Midbrain (tissue), 1 donor: Measurements from ENCODE around the gene MAP2K3.
"Not testable (repeated sequence)": the region's sequence is repeated elsewhere in the genome, so short reads cannot be mapped to it uniquely, and the experiment has no call there.

Experiments used
- DNase-seq: peaks from one replicate; lab custom pipeline; 2025; lab: John Stamatoyannopoulos, UW

MAP2K3 gene

GRCh38 chr17:21310061-21310765 lies 25.7 kb downstream of the MAP2K3 start:
- not testable (repeated sequence) for DNase-seq

DNA sequence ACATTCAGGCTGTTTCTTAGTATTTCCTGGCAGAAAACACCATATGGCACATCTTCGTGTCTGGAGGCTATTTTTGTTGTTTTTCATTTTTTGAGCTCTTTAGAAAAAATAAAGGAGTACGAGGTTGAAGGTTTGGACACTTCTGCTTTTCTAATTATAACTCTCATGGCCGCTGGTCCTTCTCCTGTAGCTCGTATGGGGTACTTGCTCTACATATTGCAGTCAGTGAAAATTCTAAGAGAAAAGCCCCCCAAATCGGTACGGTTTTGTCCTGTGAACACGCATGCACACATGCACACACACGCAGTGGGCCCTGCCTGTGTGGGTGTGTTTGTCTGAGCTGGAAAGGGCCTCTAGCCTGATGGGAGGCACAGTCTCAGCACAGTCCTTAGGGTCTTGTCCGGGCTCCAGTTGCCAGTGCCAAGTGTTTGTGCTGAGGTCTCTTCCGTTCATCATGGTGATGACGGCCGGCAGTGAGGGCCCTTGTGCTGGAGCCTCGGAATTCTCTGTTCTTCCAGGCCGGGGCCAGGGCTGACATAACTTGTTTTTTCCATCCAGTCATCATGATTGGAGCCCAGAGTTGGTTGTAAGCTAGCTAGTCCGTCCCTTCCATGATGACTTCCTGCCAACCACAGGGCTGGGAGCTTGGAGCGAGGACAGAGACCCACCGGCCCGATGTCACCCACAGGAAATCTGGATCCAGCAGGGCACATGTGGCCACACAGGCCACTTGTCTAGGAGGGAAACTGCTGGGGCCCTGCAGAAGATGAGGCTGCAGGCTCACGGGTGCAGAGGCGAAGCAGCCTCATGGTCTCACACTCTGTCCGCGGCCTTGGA lies 26.5 kb downstream of the MAP2K3 start:
- not testable (repeated sequence) for DNase-seq

DNA sequence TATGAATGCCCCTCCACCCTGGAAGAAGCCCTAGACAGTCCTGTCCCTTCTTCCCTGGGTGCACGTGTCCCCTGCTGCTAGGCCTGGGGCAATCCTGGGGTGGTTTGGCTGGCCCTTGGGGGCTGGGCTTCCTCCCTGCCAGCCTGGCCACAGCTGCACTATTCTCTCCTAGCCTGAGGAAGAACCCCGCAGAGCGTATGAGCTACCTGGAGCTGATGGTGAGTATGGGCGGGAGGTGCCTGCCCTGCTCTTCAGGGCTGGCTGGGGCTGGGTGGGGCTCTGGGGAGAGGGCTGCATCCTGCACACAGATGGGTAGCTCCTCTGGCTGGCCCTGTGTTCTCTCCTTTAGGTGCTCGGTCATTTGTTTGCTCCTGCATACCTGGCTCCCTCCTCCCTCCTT lies 28.8 kb downstream of the MAP2K3 start:
- DNase-seq = no peak

DNA sequence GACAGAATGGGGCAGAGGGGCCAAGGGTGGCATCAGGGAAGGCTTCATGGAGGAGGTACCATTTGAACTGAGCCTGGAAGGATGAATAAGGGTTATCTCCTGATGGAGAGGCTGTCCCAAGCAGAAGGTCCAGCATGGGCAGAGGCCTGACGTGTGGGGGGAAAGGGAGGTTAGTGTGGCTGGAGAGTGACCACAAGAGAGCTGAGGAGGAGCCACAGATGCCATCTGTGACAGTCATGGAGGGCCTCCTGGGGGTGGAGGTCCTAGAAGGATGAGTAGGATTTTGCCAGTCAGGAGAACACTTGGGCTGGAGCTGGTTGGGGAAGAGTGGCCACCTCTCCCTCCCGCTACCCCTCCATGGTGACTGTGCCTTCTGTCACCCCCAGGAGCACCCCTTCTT lies 29.2 kb downstream of the MAP2K3 start:
- DNase-seq = not testable (repeated sequence)

- DNase-seq = not testable (repeated sequence)
Observed at GRCh38 chr17:21314261-21314664, 29.8 kb downstream of the MAP2K3 start.

DNA sequence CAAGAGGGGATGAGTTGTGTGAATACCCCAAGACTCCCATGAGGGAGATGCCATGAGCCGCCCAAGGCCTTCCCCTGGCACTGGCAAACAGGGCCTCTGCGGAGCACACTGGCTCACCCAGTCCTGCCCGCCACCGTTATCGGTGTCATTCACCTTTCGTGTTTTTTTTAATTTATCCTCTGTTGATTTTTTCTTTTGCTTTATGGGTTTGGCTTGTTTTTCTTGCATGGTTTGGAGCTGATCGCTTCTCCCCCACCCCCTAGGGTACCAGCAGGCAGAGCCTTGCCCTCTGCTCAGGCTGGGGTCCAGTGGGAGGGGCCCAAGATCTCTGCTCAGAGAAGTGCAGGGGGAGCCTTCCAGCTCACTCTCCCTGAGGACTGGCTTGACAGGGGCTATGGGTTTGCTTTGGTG lies 30.2 kb downstream of the MAP2K3 start:
- not testable (repeated sequence) for DNase-seq

GRCh38 chr17:21315246-21316000 lies 30.9 kb downstream of the MAP2K3 start:
- DNase-seq = not testable (repeated sequence)

GRCh38 chr17:21316212-21316886 lies 31.8 kb downstream of the MAP2K3 start:
- not testable (repeated sequence) for DNase-seq

DNA sequence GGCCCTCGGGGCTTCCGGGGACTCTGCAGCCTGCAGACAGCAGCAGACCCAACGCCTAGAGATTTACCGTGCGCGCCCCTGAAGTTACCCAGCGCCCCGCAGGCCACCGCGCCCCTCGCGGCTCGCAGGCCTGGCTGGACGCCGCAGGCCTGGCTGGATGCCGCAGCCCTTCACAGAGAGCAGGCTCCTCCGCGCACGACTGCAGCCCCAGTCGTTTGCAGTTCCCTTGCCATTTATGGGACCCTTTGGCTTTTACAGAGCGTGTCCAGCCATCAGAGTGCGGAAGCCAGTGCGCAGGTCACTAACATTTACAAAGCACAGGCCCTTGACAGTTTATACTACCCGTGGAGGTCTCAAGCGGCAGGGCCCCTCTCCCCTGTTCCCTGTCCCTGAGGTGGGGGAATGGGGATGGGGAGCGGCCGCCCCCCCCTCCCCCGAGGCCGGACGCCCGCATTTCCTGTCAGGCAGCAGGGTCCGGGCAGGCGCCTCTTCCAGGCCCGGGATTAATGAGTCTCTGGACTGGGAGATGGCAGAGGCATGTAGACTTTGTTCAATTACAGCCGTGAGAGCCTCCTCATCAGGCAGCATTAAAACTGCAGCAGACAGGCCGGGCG lies 32.5 kb downstream of the MAP2K3 start:
- not testable (repeated sequence) for DNase-seq

DNA sequence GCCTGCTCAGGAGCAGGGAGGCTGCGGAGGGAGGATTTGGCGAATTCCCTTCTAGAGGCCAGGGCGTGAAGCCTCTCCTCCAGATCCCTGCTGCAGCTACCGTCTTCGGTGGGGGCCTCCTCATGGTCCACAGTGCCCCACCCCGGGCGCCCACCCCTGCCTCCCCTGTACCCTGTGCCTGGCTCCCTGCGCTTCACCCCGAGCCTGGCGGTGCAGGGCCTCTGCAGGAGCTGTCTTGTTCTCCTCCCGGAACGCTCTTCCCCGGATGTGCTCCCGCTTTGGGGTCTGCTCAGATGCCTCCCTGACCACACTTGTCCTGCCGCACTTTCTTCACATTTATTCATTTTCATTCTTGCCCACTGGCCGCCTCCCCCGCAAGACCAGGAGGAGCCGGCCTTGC lies 33.3 kb downstream of the MAP2K3 start:
- not testable (repeated sequence) for DNase-seq

DNA sequence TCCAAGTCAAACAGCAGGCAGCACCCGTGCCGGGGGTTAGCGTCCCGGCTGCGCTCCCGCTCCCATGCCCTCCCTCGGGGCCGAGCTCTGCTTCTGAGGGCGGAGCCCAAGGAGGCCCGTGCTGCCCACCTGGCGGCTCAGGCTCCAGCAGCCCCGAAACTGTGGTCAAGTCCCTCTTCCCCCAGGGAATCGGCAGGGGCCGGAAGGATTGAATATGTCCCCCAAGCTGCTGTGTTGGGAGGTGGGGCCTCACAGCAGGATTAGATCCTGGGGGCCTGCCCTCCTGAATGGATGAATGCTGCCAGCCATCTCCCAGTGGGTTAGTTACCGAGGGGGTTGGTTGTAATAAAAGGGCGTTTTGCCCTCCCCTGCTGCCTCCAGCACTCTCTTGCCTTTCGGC lies 33.9 kb downstream of the MAP2K3 start:
- DNase-seq = no peak

DNA sequence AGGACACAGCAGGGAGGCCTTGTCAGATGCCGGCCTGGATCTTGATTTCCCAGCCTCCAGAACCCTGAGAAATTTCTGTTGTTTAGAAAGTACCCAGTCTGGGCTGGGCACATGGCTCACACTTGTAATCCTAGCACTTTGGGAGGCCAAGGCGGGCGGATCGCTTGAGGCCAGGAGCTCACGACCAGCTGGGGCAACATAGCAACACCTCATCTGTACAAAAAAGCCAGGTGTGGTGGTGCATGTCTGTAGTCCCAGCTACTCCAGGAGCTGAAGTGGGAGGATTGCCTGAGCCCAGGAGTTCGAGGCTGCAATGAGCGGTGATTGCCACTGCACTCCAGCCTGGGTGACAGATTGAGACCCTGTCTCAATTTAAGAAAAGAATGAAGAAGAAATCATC lies 34.3 kb downstream of the MAP2K3 start:
- DNase-seq = not testable (repeated sequence)

DNA sequence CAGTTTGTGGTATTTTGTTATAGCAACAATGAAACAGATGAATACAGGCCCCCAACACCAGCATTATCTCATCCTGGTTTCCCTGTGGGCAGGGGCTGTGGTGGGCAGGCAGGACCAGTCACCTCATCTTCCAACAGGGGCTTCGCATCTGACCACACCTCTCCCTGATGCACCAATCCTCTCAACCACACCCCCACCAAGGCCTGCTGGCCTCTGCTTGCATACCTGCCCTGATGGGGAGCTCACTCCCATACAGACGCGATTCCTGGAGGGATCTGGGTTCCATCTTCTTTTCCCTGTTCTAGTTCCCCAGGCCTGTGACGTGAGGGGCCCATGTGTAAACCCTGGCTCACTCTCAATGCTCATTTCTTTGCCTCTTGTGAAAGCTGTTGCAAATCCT lies 34.7 kb downstream of the MAP2K3 start:
- not testable (repeated sequence) for DNase-seq

GRCh38 chr17:21319686-21320375 lies 35.3 kb downstream of the MAP2K3 start:
- not testable (repeated sequence) for DNase-seq

GRCh38 chr17:21320430-21320829 lies 35.9 kb downstream of the MAP2K3 start:
- not testable (repeated sequence) for DNase-seq

GRCh38 chr17:21321061-21321460 lies 36.5 kb downstream of the MAP2K3 start:
- DNase-seq = not testable (repeated sequence)

- not testable (repeated sequence) for DNase-seq
Observed at GRCh38 chr17:21321744-21322191, 37.3 kb downstream of the MAP2K3 start.

DNA sequence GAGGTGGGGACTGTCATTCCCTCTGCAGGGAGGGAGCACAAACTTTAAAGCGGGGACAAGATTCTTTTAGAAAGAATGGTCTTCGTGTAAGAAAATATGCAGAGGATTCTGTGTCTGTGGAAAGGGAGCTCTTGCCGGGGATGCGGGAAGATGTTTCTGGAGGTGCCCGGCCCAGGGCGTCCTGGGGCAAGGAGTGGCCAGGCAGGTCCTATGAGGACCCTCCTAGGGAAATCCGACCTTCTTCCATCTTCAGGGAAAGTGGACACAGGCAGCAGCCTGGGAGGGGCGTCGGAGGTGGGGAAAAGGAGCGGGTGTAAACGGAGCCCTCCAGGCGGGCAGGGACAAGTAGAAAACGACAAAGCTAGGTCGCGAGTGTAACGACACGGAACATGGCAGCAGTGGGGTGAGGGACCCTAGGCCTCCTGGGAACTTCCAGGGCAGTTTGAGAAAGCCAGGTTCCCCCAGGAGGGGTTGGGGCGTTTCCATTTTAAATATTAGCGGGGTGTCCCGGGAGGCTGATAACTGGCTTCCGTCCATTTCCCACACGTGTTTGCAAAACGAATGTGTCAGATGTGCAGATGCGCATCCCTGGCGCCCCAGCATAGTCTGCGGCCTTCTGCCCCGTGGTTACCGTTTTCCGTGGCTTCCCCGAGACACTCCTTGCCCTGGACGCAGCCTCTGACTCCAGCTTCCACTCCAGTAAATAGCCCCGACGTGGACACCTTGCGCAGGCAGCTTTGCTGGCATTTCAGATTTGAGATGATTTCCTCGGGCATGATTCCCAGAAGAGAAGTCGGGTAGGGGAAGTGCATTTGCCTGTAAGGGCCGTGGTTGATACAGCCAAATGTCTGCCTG lies 39.0 kb downstream of the MAP2K3 start:
- DNase-seq = not testable (repeated sequence)

DNA sequence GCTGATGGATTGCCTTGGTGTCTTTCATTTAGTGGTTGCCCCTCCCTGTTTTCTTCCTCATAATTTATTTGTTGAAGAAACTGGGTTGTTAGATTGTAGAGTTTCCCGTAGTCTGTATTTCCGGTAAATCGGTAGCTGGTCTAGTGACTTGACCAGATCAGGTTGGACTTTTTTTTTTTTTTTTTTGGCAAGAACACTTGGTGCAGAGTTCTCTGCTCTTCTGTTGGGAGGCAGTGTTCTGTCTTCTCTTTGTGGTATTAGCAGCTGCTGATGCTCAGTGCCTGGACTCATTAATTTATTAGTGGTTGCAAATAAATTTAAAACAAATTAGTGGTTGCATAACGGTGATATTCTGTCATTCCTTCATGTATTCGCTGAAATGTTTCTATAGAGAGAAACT lies 40.2 kb downstream of the MAP2K3 start:
- not testable (repeated sequence) for DNase-seq

DNA sequence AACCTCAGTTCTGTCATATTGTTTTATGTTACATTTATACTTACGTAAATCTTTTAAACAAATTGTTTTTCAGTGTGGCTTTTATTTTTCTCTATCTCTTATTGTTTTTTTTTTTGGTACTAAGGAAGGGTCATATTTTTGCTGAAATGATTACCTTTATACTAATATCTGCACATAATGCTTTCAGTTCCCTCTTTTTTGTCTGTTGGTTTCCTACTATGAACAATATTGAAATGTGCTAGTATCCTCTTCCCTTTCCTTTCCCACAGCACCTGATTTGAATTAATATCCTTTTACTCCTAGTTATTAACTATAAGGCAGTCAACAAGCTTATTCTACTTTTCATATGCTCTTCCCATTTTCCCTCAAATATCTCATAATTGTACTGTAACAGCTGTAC lies 43.4 kb downstream of the MAP2K3 start:
- DNase-seq = not testable (repeated sequence)
